Measurements from ENCODE around the gene SNRPA1.

DNA sequence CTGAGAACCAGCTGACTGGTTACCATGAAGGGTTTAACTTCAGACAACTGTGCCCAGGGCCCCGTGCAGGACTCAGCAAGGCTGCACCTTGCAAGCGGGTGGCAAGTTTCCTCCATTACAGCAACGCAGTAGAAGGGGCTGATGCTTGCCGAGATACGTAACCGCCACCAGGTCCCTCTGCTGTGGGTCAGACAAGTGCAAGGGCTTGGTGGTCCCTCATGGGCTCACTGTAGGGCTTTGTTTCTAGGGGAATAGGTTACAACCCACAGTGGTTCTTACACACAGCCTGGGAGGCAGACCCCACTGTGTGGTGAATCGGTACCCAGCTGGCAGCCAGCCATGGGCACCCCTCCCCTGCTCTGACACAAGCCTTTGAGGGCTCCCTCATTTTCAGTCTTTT is 15.5 kb upstream of the SNRPA1 start:
- TF ChIP-seq CTCF (IDR thresholded peaks at IDR 0.05; ENCODE audit: low read depth, low read length) (no peak), MAX (IDR thresholded peaks at IDR 0.05; ENCODE audit: low read depth, low read length) (no peak), POLR2A (IDR thresholded peaks at IDR 0.05; ENCODE audit: extremely low read depth, insufficient read length) (no peak)
